Suppressor macrophage (primary cell): ENCODE results near the gene ARAP1.

Experiments
- DNase-seq, 4 experiments: peaks; one replicate each; pipeline ENCODE4 v3.0.0-alpha.2; 2020 to 2022

Gene ARAP1

GRCh38 chr11:72742513-72743320, 9.5 kb downstream of the ARAP1 start:
- no peak for DNase-seq

GRCh38 chr11:72741849-72742512, 10.2 kb downstream of the ARAP1 start:
- DNase-seq: peak; percentile 43 to 62 (median 57)

GRCh38 chr11:72741429-72741833, 10.8 kb downstream of the ARAP1 start:
- DNase-seq: peak; percentile 88 to 95 (median 90)

- no peak for DNase-seq
Measured at GRCh38 chr11:72740562-72741428, 11.4 kb downstream of the ARAP1 start.

- DNase-seq: peak in 1 of 4 experiments; percentile 32
Measured at GRCh38 chr11:72740060-72740424, 12.2 kb downstream of the ARAP1 start.

GRCh38 chr11:72739240-72740059, 12.8 kb downstream of the ARAP1 start:
- DNase-seq: peak; percentile 80 to 89 (median 85)

GRCh38 chr11:72738199-72739141, 13.7 kb downstream of the ARAP1 start:
- DNase-seq: peak; percentile 89 to 96 (median 92)

GRCh38 chr11:72737336-72737735, 14.9 kb downstream of the ARAP1 start:
- DNase-seq: peak; percentile 63 to 78 (median 72)

GRCh38 chr11:72736452-72737069, 15.6 kb downstream of the ARAP1 start:
- DNase-seq: peak; percentile 96 to 99 (median 96)

GRCh38 chr11:72735495-72736027, 16.6 kb downstream of the ARAP1 start:
- peak; percentile 70 to 82 (median 76) for DNase-seq

GRCh38 chr11:72732329-72732728, 19.9 kb downstream of the ARAP1 start:
- DNase-seq: no peak

- DNase-seq: peak in 1 of 4 experiments; percentile 38
Measured at GRCh38 chr11:72730737-72731136, 21.5 kb downstream of the ARAP1 start.

GRCh38 chr11:72730243-72730642, 22.0 kb downstream of the ARAP1 start:
- DNase-seq: no peak

GRCh38 chr11:72727521-72727920, 24.7 kb downstream of the ARAP1 start:
- peak in 3 of 4 experiments; percentile 73 to 78 (median 73) for DNase-seq

- DNase-seq: no peak
Measured at GRCh38 chr11:72726266-72727220, 25.7 kb downstream of the ARAP1 start.

- no peak for DNase-seq
Measured at GRCh38 chr11:72725724-72726028, 26.5 kb downstream of the ARAP1 start.

GRCh38 chr11:72724851-72725723, 27.1 kb downstream of the ARAP1 start:
- DNase-seq: peak; percentile 76 to 86 (median 84)

- DNase-seq: peak; percentile 80 to 90 (median 86)
Measured at GRCh38 chr11:72724021-72724551, 28.1 kb downstream of the ARAP1 start.
